H9 (cell line): Measurements from ENCODE around the gene VWA1. TPM values are rescaled to one million over a fixed set of nuclear protein-coding genes. Genes with fewer than 3 reads are reported as not detected.
A peak's percentile ranks its signal among the peaks of the same experiment; 100 is the strongest.

Source experiments
- DNase-seq: peaks from one replicate; pipeline ENCODE4 v3.0.0-alpha.2; 2017
- H2AFZ ChIP-seq: one replicate; pipeline ENCODE4 v1.6.1; 2013; ENCODE audit warnings: mild to moderate bottlenecking, low read length, control low read depth, moderate library complexity
- H2AK5ac ChIP-seq: 2 replicates; pipeline ENCODE4 v1.6.1; 2013; ENCODE audit warnings: low read length, control low read depth, mixed read lengths; ENCODE audit not compliant: insufficient read length
- H2BK120ac ChIP-seq: one replicate; pipeline ENCODE4 v1.6.1; 2013; ENCODE audit warnings: low read depth, mild to moderate bottlenecking, low read length, control low read depth, inconsistent platforms; ENCODE audit not compliant: poor library complexity, severe bottlenecking
- H2BK12ac ChIP-seq: 2 replicates; pipeline ENCODE4 v1.6.1; 2013; ENCODE audit warnings: low read length, control low read depth, mixed read lengths, low read depth; ENCODE audit not compliant: insufficient read length
- H2BK15ac ChIP-seq: 2 replicates; pipeline ENCODE4 v1.6.1; 2013; ENCODE audit warnings: low read depth, low read length, control low read depth
- H2BK20ac ChIP-seq: one replicate; pipeline ENCODE4 v1.6.1; 2013; ENCODE audit warnings: low read depth, mild to moderate bottlenecking, low read length, control low read depth, inconsistent platforms; ENCODE audit not compliant: poor library complexity, severe bottlenecking
- H2BK5ac ChIP-seq: 2 replicates; pipeline ENCODE4 v1.6.1; 2013; ENCODE audit warnings: low read length, control low read depth, mixed read lengths; ENCODE audit not compliant: insufficient read length
- H3K14ac ChIP-seq: 2 replicates; pipeline ENCODE4 v1.6.1; 2013; ENCODE audit warnings: low read length, control low read depth; ENCODE audit not compliant: insufficient read depth
- H3K18ac ChIP-seq: 2 replicates; pipeline ENCODE4 v1.6.1; 2013; ENCODE audit warnings: low read depth, mild to moderate bottlenecking, mixed read lengths, low read length, control low read depth; ENCODE audit not compliant: insufficient read length
- H3K23ac ChIP-seq: 2 replicates; pipeline ENCODE4 v1.6.1; 2013; ENCODE audit warnings: low read length, control low read depth, mixed read lengths, low read depth; ENCODE audit not compliant: insufficient read length
- H3K23me2 ChIP-seq: 2 replicates; pipeline ENCODE4 v1.6.1; 2013; ENCODE audit warnings: low read depth, mild to moderate bottlenecking, mixed read lengths, low read length, control low read depth; ENCODE audit not compliant: insufficient read length, poor library complexity, severe bottlenecking
- H3K27ac ChIP-seq: 2 replicates; pipeline ENCODE4 v1.5.1; 2013; ENCODE audit warnings: low read length, control low read depth, mixed read lengths, low read depth; ENCODE audit not compliant: insufficient read length
- H3K27me3 ChIP-seq: 2 replicates; pipeline ENCODE4 v1.6.1; 2013; ENCODE audit warnings: low read length, control low read depth, inconsistent platforms; ENCODE audit not compliant: insufficient read depth
- H3K4ac ChIP-seq: 2 replicates; pipeline ENCODE4 v1.6.1; 2013; ENCODE audit warnings: low read depth, mild to moderate bottlenecking, control low read depth, inconsistent platforms, low read length, moderate library complexity
- H3K4me1 ChIP-seq: 2 replicates; pipeline ENCODE4 v1.6.1; 2013; ENCODE audit warnings: low read length, control low read depth, inconsistent platforms; ENCODE audit not compliant: insufficient read depth
- H3K4me2 ChIP-seq: 2 replicates; pipeline ENCODE4 v1.6.1; 2013; ENCODE audit warnings: low read length, control low read depth, mixed read lengths; ENCODE audit not compliant: insufficient read length, insufficient read depth
- H3K56ac ChIP-seq: 2 replicates; pipeline ENCODE4 v1.6.1; 2013; ENCODE audit warnings: low read depth, mild to moderate bottlenecking, mixed read lengths, low read length, control low read depth; ENCODE audit not compliant: insufficient read length
- H3K79me1 ChIP-seq: 2 replicates; pipeline ENCODE4 v1.6.1; 2013; ENCODE audit warnings: low read depth, mild to moderate bottlenecking, moderate library complexity, low read length, control low read depth, inconsistent platforms; ENCODE audit not compliant: insufficient read depth, poor library complexity, severe bottlenecking
- H3K79me2 ChIP-seq: 2 replicates; pipeline ENCODE4 v1.6.1; 2013; ENCODE audit warnings: low read length, control low read depth, inconsistent platforms; ENCODE audit not compliant: insufficient read depth
- H3K9ac ChIP-seq: 2 replicates; pipeline ENCODE4 v1.6.1; 2013; ENCODE audit warnings: low read length, control low read depth, mixed read lengths; ENCODE audit not compliant: insufficient read length; ENCODE audit errors: extremely low read depth
- H3K9me3 ChIP-seq: one replicate; pipeline ENCODE4 v1.6.1; 2013; ENCODE audit warnings: low read depth, low read length, inconsistent platforms; ENCODE audit not compliant: control insufficient read depth
- H3T11ph ChIP-seq: one replicate; pipeline ENCODE4 v1.6.1; 2013; ENCODE audit warnings: mild to moderate bottlenecking, low read length, control low read depth, inconsistent platforms
- H4K20me1 ChIP-seq: one replicate; pipeline ENCODE4 v1.6.1; 2013; ENCODE audit not compliant: control insufficient read depth, insufficient read length, insufficient read depth
- H4K5ac ChIP-seq: 2 replicates; pipeline ENCODE4 v1.6.1; 2013; ENCODE audit warnings: low read depth, mild to moderate bottlenecking, mixed read lengths, low read length, control low read depth; ENCODE audit not compliant: insufficient read length
- H4K8ac ChIP-seq: replicated peaks from 2 replicates; pipeline ENCODE4 v1.6.1; 2013; ENCODE audit warnings: low read length, control low read depth, mixed read lengths, low read depth; ENCODE audit not compliant: insufficient read length
- H4K91ac ChIP-seq: 2 replicates; pipeline ENCODE4 v1.6.1; 2013; ENCODE audit warnings: low read depth, mild to moderate bottlenecking, moderate library complexity, mixed read lengths, low read length, control low read depth; ENCODE audit not compliant: insufficient read length
- H3K27ac Mint-ChIP-seq, 3 experiments: 2 replicates in 2 of 3; 3 replicates in 1 of 3; pipeline ENCODE4 v1.8.0; 2020 to 2021; ENCODE audit warnings: mixed read lengths in 3 of 3, mild to moderate bottlenecking in 1 of 3, moderate library complexity in 1 of 3
- H3K27me3 Mint-ChIP-seq: 2 replicates; pipeline ENCODE4 v1.8.0; 2021; ENCODE audit warnings: low read depth, mild to moderate bottlenecking, moderate library complexity, mixed read lengths
- H3K36me3 Mint-ChIP-seq, 3 experiments: 2 replicates in 2 of 3; 3 replicates in 1 of 3; pipeline ENCODE4 v1.8.0; 2020 to 2021; ENCODE audit warnings: low read depth in 3 of 3, mixed read lengths in 3 of 3; ENCODE audit not compliant: insufficient read depth in 1 of 3
- H3K4me1 Mint-ChIP-seq, 2 experiments: 2 replicates each; pipeline ENCODE4 v1.8.0; 2020; ENCODE audit warnings: mixed read lengths in 2 of 2
- H3K4me3 Mint-ChIP-seq, 2 experiments: 2 replicates in 1 of 2; 3 replicates in 1 of 2; pipeline ENCODE4 v1.8.0; 2020 to 2021; ENCODE audit warnings: mild to moderate bottlenecking in 2 of 2, mixed read lengths in 2 of 2, moderate library complexity in 1 of 2
- H3K9me3 Mint-ChIP-seq, 2 experiments: 2 replicates in 1 of 2; 3 replicates in 1 of 2; pipeline ENCODE4 v1.8.0; 2020; ENCODE audit warnings: mild to moderate bottlenecking in 2 of 2, mixed read lengths in 2 of 2, moderate library complexity in 1 of 2
- CTCF ChIP-seq: fragments of 200-600 bp; sonication (generic); conservative IDR thresholded peaks from 3 replicates; pipeline ENCODE4 v1.8.0; 2021; ENCODE audit warnings: antibody characterized with exemption, mild to moderate bottlenecking
- WGBS: extraction: QIAGEN DNeasy Blood & Tissue Kit; methylation state at CpG from one replicate; pipeline ENCODE4 v1.1.7; 2013; ENCODE audit warnings: missing lambda C conversion rate, low lambda C conversion rate, mixed read lengths; ENCODE audit not compliant: insufficient read length; ENCODE audit errors: extremely low coverage; 5-methylcytosine and 5-hydroxymethylcytosine counted together
- total RNA-seq: library from RNA; stranded (reverse); gene quantifications from 2 replicates; pipeline ENCODE4 v1.2.1, GENCODE V29; 2021

The VWA1 gene
- total RNA-seq, 1 experiment from 2014 or later, result 57.1 TPM

GRCh38 chr1:1437033-1437903 is 1.8 kb downstream of the VWA1 start:
- no peak overlapping the region for H3K9ac ChIP-seq
- no peak overlapping the region for H2BK120ac ChIP-seq
- H3K27ac Mint-ChIP-seq, result no peak overlapping the region
- H3K14ac ChIP-seq, result no peak overlapping the region
- H2BK20ac ChIP-seq, result no peak overlapping the region
- H4K5ac ChIP-seq, result no peak overlapping the region
- H3K18ac ChIP-seq, result no peak overlapping the region
- H2BK15ac ChIP-seq, result no peak overlapping the region
- H2AK5ac ChIP-seq, result no peak overlapping the region
- no peak overlapping the region for H3K56ac ChIP-seq
- H3K27me3 ChIP-seq, result no peaks in the 10 kb centered on the region
- no peak for DNase-seq
- peaks cover 19 to 28% of the 10 kb centered on the region in 2 experiments for H3K4me1 Mint-ChIP-seq
- H3K27me3 Mint-ChIP-seq, result no peaks in the 10 kb centered on the region
- H2BK12ac ChIP-seq, result no peak overlapping the region
- H3T11ph ChIP-seq, result no peak overlapping the region
- no peak overlapping the region for H2BK5ac ChIP-seq
- no peak overlapping the region for H4K91ac ChIP-seq
- no peak overlapping the region for H4K8ac ChIP-seq
- peaks cover 2% of the 10 kb centered on the region; the same call in 1 of the 2 replicates for H3K79me2 ChIP-seq
- H2AFZ ChIP-seq, result no peak overlapping the region
- H3K9me3 ChIP-seq, result no peaks in the 10 kb centered on the region
- H4K20me1 ChIP-seq, result no peaks in the 10 kb centered on the region
- no peak overlapping the region for H3K4me2 ChIP-seq
- peak overlapping the region in 1 of 2 experiments; percentile 78; a peak in 1 of 5 replicates for H3K4me3 Mint-ChIP-seq
- no peak overlapping the region for H3K27ac ChIP-seq
- no peaks in the 10 kb centered on the region; the same call in 1 of the 2 replicates for H3K4me1 ChIP-seq
- peaks cover 10% of the 10 kb centered on the region for H3K23me2 ChIP-seq
- WGBS, result no CpG with 5 or more reads among the region's 31 CpGs
- TF ChIP-seq CTCF, result no peak
- H3K23ac ChIP-seq, result no peak overlapping the region
- peaks cover 0 to 9% (median 3%) of the 10 kb centered on the region in 3 experiments; a peak in 4 of 7 replicates for H3K36me3 Mint-ChIP-seq
- H3K9me3 Mint-ChIP-seq, result no peaks in the 10 kb centered on the region
- H3K4ac ChIP-seq, result no peak overlapping the region
- H3K79me1 ChIP-seq, result no peaks in the 10 kb centered on the region
